Chondrocyte (in vitro differentiated cells): ENCODE results near the gene IL17RD. TPM values are rescaled to one million over a fixed set of nuclear protein-coding genes. Genes with fewer than 3 reads are reported as not detected.

Source experiments
- DNase-seq: peaks from one replicate; pipeline ENCODE4 v3.0.0; 2021; ENCODE audit warnings: mixed read lengths, low spot score
- H3K27ac Mint-ChIP-seq: one replicate; pipeline ENCODE4 v1.8.0; 2021; ENCODE audit warnings: mild to moderate bottlenecking, moderate library complexity, mixed read lengths; ENCODE audit not compliant: unreplicated experiment
- H3K27me3 Mint-ChIP-seq: 2 replicates; pipeline ENCODE4 v1.8.0; 2021; ENCODE audit warnings: low read depth, mixed read lengths
- H3K36me3 Mint-ChIP-seq: 2 replicates; pipeline ENCODE4 v1.8.0; 2021; ENCODE audit warnings: low read depth, mixed read lengths
- H3K4me1 Mint-ChIP-seq: 2 replicates; pipeline ENCODE4 v1.8.0; 2021; ENCODE audit warnings: low read depth, mild to moderate bottlenecking, mixed read lengths
- H3K4me3 Mint-ChIP-seq: one replicate; pipeline ENCODE4 v1.8.0; 2021; ENCODE audit warnings: mild to moderate bottlenecking, moderate library complexity, mixed read lengths; ENCODE audit not compliant: unreplicated experiment
- H3K9me3 Mint-ChIP-seq: 2 replicates; pipeline ENCODE4 v1.8.0; 2021; ENCODE audit warnings: low read depth, mixed read lengths
- CTCF ChIP-seq: fragments of 200-600 bp; sonication (generic); IDR thresholded peaks from 2 replicates; pipeline ENCODE4 v1.5.0; 2021; ENCODE audit warnings: antibody characterized with exemption, mild to moderate bottlenecking, moderate library complexity
- total RNA-seq: library from RNA; stranded (reverse); gene quantifications from 3 replicates; pipeline ENCODE4 v1.2.1, GENCODE V29; 2021

Gene IL17RD
- total RNA-seq, 1 donor from 2014 or later, result 6.3 TPM

GRCh38 chr3:57068437-57069089 is 96.6 kb downstream of the IL17RD start:
- DNase-seq, result no peak
- H3K36me3 Mint-ChIP-seq, result peaks cover 2% of the 10 kb centered on the region
- peak overlapping the region; percentile 70 for H3K27ac Mint-ChIP-seq

GRCh38 chr3:57066471-57066870 is 98.7 kb downstream of the IL17RD start:
- no peak for DNase-seq
- H3K27ac Mint-ChIP-seq, result no peak overlapping the region
- H3K4me3 Mint-ChIP-seq, result no peak overlapping the region
- H3K36me3 Mint-ChIP-seq, result peaks cover 2% of the 10 kb centered on the region
- H3K9me3 Mint-ChIP-seq, result peaks cover 4% of the 10 kb centered on the region
- H3K4me1 Mint-ChIP-seq, result peaks cover 16% of the 10 kb centered on the region
- H3K27me3 Mint-ChIP-seq, result no peaks in the 10 kb centered on the region
- TF ChIP-seq CTCF, result no peak

More at GRCh38 chr3:57068437-57069089, 96.6 kb downstream of the IL17RD start:
- Mint-ChIP-seq H3K27me3 (no peaks in the 10 kb centered on the region), H3K4me3 (no peak overlapping the region), H3K4me1 (peaks cover 16% of the 10 kb centered on the region), H3K9me3 (peaks cover 4% of the 10 kb centered on the region)
- no peak for TF ChIP-seq CTCF

GRCh38 chr3:57065588-57065987 is 99.6 kb downstream of the IL17RD start:
- no peak for TF ChIP-seq CTCF
- Mint-ChIP-seq H3K27me3 (no peaks in the 10 kb centered on the region), H3K4me1 (peaks cover 21% of the 10 kb centered on the region), H3K36me3 (no peaks in the 10 kb centered on the region), H3K27ac (no peak overlapping the region), H3K4me3 (no peak overlapping the region), H3K9me3 (no peaks in the 10 kb centered on the region)
- no peak for DNase-seq

GRCh38 chr3:57064572-57064971 is 100.6 kb downstream of the IL17RD start:
- no peaks in the 10 kb centered on the region for H3K9me3 Mint-ChIP-seq
- no peak overlapping the region for H3K4me3 Mint-ChIP-seq
- no peak overlapping the region for H3K27ac Mint-ChIP-seq
- H3K36me3 Mint-ChIP-seq, result no peaks in the 10 kb centered on the region
- H3K4me1 Mint-ChIP-seq, result peaks cover 27% of the 10 kb centered on the region
- TF ChIP-seq CTCF, result no peak
- no peak for DNase-seq
- no peaks in the 10 kb centered on the region for H3K27me3 Mint-ChIP-seq

GRCh38 chr3:57064001-57064400 is 101.2 kb downstream of the IL17RD start:
- no peaks in the 10 kb centered on the region for H3K27me3 Mint-ChIP-seq
- TF ChIP-seq CTCF, result no peak
- H3K27ac Mint-ChIP-seq, result no peak overlapping the region
- no peaks in the 10 kb centered on the region for H3K9me3 Mint-ChIP-seq
- H3K4me1 Mint-ChIP-seq, result peaks cover 23% of the 10 kb centered on the region
- no peak for DNase-seq
- H3K36me3 Mint-ChIP-seq, result no peaks in the 10 kb centered on the region
- no peak overlapping the region for H3K4me3 Mint-ChIP-seq
